GM13977 (cell line): ENCODE results near the gene AKAP13.

Experiments
- DNase-seq: peaks from one replicate; pipeline ENCODE4 v3.0.0; 2012; ENCODE audit warnings: low spot score
- CTCF ChIP-seq: IDR thresholded peaks from 2 replicates; pipeline ENCODE4 v1.5.1; 2012; ENCODE audit warnings: mild to moderate bottlenecking, control low read depth; ENCODE audit not compliant: insufficient read depth; ENCODE audit errors: extremely low read depth, missing control alignments
- in situ Hi-C: fragments of 300-500 bp; cut with MboI; formaldehyde crosslinking; loops from one replicate; pipeline ENCODE4 v1.12.0; 2022; ENCODE audit warnings: low sequenced_read_pairs, low pct_unique_long_range_greater_than_20kb, mixed read lengths, inconsistent platforms; ENCODE audit not compliant: unreplicated experiment

Gene AKAP13

GRCh38 chr15:85377269-85377668 is 3.1 kb upstream of the AKAP13 start:
- DNase-seq, result no peak
- no peak for TF ChIP-seq CTCF
- in situ Hi-C loops, result no loop called here

- no peak for TF ChIP-seq CTCF
- in situ Hi-C loops, result no loop called here
- DNase-seq, result no peak
Observed at GRCh38 chr15:85377986-85378385, 2.4 kb upstream of the AKAP13 start.

- TF ChIP-seq CTCF, result no peak
- DNase-seq, result no peak
- in situ Hi-C loops, result no loop called here
Observed at GRCh38 chr15:85379403-85380131, 836 bp upstream of the AKAP13 start.

- TF ChIP-seq CTCF, result no peak
- in situ Hi-C loops, result no loop called here
- peak; percentile 70 for DNase-seq
Observed at GRCh38 chr15:85380812-85381642, 624 bp downstream of the AKAP13 start.

GRCh38 chr15:85381850-85382751 is 1.7 kb downstream of the AKAP13 start:
- TF ChIP-seq CTCF, result no peak
- in situ Hi-C loops, result no loop called here
- peak; percentile 26 for DNase-seq

GRCh38 chr15:85382942-85383341 is 2.5 kb downstream of the AKAP13 start:
- in situ Hi-C loops, result no loop called here
- no peak for TF ChIP-seq CTCF
- DNase-seq, result no peak
